Activated T-cell treated with anti-CD3 and anti-CD28 coated beads, Interleukin-2, amount 50 U/mL, for 1 hour (primary cell): ENCODE results near the gene HEPN1.
"Not testable (repeated sequence)": the region's sequence is repeated elsewhere in the genome, so short reads cannot be mapped to it uniquely, and the experiment has no call there.

Source experiments
- DNase-seq: peaks from one replicate; pipeline ENCODE4 v3.0.0-alpha.2; 2020

Gene HEPN1

DNA sequence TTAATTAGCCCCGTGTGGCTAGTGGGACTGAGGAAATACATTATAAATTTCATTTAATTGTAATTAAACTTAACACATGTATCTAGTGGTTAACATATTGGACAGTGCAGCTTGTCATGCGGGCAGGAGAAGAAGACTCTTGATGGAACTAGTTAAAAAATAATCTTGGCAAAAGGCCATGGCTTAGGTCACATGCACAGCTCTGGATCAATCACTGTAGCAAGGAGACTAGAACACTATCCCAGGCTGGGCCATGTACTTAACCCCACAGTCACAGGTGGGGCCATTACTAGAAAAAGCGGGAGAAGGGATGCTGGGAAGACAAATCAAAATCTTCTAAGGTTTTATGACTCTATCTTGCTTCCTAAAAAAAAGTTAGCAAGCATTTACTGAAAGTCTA lies 25.5 kb downstream of the HEPN1 start:
- DNase-seq: no peak

DNA sequence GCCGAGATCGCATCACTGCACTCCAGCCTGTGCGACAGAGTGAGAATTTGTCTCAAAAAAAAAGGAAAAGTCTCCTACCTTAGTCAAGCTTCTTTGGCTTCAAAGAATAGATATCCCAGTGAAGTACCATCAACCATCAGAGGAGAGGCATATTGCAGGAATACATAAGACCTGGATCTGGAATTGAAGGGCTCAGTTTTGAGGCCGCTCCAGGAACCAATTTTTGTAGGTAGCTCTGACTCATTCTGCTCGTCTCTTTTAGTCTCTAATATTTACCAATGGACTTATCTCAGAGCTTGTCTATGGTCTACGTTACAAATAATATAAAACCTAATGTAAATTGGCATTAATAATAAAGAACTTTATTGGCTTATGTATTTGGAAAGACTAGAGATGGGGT lies 26.8 kb downstream of the HEPN1 start:
- no peak for DNase-seq

DNA sequence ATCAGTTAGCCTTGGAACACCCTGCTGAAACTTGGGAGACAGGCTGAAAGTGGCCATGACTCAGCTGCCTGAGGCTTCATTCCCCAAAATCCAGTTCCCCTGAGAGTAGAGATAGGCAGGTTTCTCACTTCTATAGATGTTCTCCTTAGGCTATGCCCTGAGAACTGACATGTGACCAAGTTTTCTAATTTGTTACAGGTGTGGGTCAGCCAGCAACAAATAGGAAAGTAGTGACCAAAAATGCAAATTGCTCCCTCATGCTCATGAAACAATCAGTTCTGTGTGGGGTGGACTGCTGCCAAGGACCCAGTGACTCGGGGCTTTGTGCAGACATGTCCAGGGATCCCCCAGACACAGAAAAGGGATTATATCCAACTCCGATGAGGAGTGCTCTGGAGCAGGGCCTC lies 27.7 kb downstream of the HEPN1 start:
- DNase-seq: no peak

DNA sequence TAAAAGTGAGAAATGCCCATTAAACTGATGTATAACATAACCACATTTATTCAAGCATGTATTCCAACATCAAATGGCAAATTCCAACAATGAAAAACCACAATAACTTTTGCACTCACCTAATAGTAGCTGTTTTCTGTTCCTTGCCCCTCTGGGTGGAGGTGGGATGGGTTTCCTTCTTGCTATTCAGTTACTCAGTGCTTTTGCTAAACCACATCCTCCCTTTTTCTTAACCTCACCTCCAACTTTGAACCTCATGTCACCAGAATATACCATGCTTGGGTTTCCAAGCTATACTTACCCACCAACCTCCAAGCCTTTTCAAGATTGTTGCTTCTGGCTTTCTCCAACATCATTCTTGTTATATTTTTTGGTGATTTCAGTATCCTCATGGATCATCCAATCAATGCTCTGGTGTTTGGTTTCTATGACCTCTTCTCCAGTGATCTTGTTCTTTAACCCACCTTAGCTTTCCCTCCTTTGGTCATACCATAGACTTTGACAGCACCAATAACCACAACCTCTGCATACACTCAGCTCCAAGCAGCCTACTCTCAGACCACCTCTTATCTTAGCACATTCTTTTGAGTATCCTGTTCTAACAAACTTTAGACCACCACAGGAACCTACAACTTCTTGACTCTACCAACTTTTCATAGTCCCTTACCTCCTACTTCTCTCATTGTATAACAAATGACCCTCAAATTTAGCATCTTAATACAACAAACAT lies 31.7 kb downstream of the HEPN1 start:
- no peak for DNase-seq

- DNase-seq: no peak
Observed at GRCh38 chr11:124951341-124951740, 32.3 kb downstream of the HEPN1 start.

GRCh38 chr11:124953753-124954589 lies 34.9 kb downstream of the HEPN1 start, which contains the start of gene CCDC15:
CCDC15 (plus strand) TSS chr11:124954202; CDS start chr11:124954733, 531 bp downstream.
- DNase-seq: peak; percentile 91

- no peak for DNase-seq
Observed at GRCh38 chr11:124954590-124954955, 35.5 kb downstream of the HEPN1 start.

- no peak for DNase-seq
Observed at GRCh38 chr11:124955035-124955434, 36.0 kb downstream of the HEPN1 start.

DNA sequence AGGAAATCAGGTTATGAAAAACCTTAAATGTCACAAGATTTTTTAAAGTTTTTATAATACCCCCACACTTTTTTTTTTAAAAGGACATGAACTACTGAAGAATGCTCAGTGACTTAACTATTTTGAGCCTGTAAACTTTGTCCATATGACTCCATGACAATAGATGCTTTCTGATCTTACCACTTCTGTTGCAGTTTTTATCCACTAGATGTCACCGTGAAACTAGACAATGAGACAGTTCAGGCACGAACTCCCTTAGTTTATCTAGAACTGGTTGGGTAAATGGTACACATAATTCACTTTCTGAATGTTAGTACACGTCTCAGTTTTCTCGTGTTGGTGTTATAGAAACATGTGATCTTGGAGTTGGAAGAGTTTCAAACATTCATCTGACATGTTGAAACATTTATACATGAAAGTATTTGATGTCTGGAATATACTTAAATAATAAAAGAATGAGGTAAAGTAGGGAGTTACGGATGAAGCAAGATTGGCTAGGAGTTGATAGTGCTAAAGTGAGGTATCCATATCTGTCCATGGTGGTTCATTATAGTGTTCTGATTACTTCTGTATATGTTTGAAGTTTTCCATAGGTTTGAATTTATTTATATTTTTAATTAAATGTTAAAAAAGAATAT lies 43.0 kb downstream of the HEPN1 start:
- no peak for DNase-seq

GRCh38 chr11:124968197-124968596 lies 49.1 kb downstream of the HEPN1 start:
- DNase-seq: not testable (repeated sequence)
